ENCODE data around the gene PCDHA10.
"Not testable (repeated sequence)": the region's sequence is repeated elsewhere in the genome, so short reads cannot be mapped to it uniquely, and the experiment has no call there.

The PCDHA10 gene

DNA sequence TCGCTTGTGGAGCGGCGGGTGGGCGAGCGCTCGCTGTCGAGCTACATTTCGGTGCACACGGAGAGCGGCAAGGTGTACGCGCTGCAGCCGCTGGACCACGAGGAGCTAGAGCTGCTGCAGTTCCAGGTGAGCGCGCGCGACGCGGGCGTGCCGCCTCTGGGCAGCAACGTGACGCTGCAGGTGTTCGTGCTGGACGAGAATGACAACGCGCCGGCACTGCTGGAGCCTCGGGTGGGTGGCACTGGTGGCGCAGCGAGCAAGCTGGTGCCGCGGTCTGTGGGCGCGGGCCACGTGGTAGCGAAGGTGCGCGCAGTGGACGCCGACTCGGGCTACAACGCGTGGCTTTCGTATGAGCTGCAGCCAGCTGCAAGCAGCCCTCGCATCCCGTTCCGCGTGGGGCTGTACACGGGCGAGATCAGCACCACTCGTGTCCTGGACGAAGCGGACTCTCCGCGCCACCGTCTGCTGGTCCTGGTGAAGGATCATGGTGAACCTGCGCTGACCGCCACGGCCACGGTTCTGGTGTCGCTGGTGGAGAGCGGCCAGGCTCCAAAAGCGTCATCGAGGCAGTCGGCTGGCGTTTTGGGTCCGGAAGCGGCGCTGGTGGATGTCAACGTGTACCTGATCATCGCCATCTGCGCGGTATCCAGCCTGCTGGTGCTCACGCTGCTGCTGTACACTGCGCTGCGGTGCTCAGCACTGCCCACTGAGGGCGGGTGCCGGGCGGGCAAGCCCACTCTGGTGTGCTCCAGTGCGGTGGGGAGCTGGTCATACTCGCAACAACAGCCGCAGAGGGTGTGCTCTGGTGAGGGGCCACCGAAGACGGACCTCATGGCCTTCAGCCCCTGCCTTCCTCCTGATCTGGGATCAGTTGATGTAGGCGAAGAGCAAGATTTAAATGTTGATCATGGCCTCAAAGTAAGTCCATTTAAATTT, 12.6 kb upstream of the PCDHA10 start:
- no peak for DNase-seq

GRCh38 chr5:140848139-140849102, 7.3 kb upstream of the PCDHA10 start, which contains the start of gene PCDHA9:
Gene PCDHA9 (plus strand): TSS chr5:140848382. CDS start chr5:140848496, 114 bp downstream.
- not testable (repeated sequence) for DNase-seq

- not testable (repeated sequence) for DNase-seq
These were observed 5.7 kb upstream of the PCDHA10 start for GRCh38 chr5:140849831-140850634.

- DNase-seq: no peak
These were observed 1.7 kb downstream of the PCDHA10 start for GRCh38 chr5:140857177-140857986.

- DNase-seq: no peak
These were observed 2.2 kb downstream of the PCDHA10 start for GRCh38 chr5:140857987-140858240.

- no peak for DNase-seq
These were observed 7.0 kb downstream of the PCDHA10 start for GRCh38 chr5:140862441-140863295.

GRCh38 chr5:140868721-140869554, 13.2 kb downstream of the PCDHA10 start, which contains the start of gene PCDHA11:
Gene PCDHA11 (plus strand): TSS chr5:140868957. CDS start chr5:140869104, 147 bp downstream.
- no peak for DNase-seq

GRCh38 chr5:140869555-140869886, 13.8 kb downstream of the PCDHA10 start:
- no peak for DNase-seq

- DNase-seq: no peak
These were observed 14.8 kb downstream of the PCDHA10 start for GRCh38 chr5:140870221-140871201.

- no peak for DNase-seq
These were observed 19.7 kb downstream of the PCDHA10 start, which contains the start of gene PCDHA12 for GRCh38 chr5:140875085-140876065. Gene PCDHA12 (plus strand): TSS chr5:140875308. CDS start chr5:140875473, 165 bp downstream.

- not testable (repeated sequence) for DNase-seq
These were observed 21.0 kb downstream of the PCDHA10 start for GRCh38 chr5:140876541-140877261.

- no peak for DNase-seq
These were observed 21.5 kb downstream of the PCDHA10 start for GRCh38 chr5:140877262-140877581.

DNA sequence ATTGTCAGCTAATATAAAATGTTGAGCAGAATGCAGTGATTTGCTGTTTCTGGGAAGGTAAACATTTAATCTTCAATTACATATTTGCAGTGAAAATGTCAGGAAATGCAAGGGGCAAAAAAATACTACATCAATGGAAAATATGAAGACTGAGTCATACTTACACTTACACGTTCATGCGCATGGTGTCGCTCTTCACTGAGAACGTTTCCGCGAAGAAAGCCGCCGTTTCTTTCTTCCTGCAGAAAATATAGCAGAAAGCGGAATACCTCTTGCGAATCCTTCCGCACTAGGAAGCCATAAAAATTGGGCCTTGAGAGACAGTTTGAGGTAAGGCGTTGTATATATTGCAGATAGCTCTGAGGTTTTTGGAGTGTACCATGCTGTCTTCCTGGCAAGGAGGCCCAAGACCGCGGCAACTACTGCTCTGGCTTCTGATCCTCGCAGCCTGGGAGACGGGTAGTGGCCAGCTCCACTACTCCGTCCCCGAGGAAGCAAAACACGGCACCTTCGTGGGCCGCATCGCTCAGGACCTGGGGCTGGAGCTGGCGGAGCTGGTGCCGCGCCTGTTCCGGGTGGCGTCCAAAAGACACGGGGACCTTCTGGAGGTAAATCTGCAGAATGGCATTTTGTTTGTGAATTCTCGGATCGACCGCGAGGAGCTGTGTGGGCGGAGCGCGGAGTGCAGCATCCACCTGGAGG, 26.3 kb downstream of the PCDHA10 start, which contains the start of gene PCDHA13:
PCDHA13 (plus strand) TSS at position 236 of the 702 bp plus-strand sequence; CDS start at position 381, 145 bp downstream.
- DNase-seq: no peak

- DNase-seq: no peak
These were observed 26.8 kb downstream of the PCDHA10 start for GRCh38 chr5:140882591-140882899.

DNA sequence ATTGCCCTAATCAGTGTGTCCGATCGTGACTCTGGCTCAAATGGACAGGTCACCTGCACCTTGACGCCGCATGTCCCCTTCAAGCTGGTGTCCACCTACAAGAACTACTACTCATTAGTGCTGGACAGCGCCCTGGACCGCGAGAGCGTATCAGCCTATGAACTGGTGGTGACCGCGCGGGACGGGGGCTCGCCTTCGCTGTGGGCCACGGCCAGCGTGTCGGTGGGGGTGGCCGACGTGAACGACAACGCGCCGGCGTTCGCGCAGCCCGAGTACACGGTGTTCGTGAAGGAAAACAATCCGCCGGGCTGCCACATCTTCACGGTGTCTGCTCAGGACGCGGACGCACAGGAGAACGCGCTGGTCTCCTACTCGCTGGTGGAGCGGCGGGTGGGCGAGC, 27.7 kb downstream of the PCDHA10 start:
- no peak for DNase-seq
